ENCODE data around the gene LPIN2. TPM values are rescaled to one million over a fixed set of nuclear protein-coding genes. Genes with fewer than 3 reads are reported as not detected.

Gene LPIN2
- 100 to 1,000 TPM in 1 of 2 donors, 10 to 100 TPM in 1; 19.5 to 120 TPM for total RNA-seq

- intact Hi-C loops (cut with DNase I): loop anchor here (2.0 kb wide), 1 partner anchor 234 kb away; the partner anchor contains the start of gene MYL12A
Measured at GRCh38 chr18:3013024-3013804, at the start of gene LPIN2. LPIN2 (minus strand) TSS chr18:3013144; CDS start chr18:2960840, 52,304 bp downstream.

DNA sequence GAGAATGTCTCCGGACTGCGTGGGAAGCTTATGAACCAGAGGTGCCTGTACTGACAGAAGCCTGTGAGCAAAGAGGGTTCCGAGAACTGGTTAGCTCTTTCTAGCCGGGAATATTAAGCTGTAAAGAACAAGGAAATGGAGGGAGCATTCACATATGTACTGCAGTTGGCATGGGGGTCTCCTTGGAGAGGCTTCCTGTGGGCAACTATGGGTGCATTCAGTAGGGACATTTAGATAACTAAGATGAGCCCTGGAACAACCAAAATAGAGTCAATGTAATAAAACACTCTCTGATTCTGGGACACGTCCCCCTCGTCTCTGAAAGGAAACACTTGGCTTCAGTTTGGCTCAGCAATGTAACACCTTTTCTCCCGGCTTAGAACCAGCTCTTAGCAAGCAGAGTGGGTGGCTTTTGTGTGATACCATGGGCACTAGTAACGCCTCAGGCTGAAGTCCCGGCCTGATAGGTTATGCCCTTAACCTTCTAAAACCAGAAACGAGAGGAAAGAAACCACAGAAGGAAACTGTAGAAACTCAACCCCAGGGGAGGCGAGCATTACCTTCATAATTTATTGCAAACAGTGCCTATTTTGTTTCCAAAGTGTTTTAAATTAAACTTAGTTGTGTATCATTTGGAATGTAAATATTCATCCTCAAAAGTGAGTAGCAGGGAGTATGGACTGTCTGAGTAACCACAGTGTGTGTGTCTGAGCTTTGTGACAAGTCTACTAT is 48.8 kb upstream of the LPIN2 start:
- no peaks in the 10 kb centered on the region for H3K9me3 ChIP-seq
- WGBS: 77% methylated on average over 11 of the region's 11 CpGs
- peak overlapping the region in 1 of 2 donors; percentile 1 for H3K27ac ChIP-seq
- H3K27me3 ChIP-seq (replicated peaks; ENCODE audit: insufficient read depth): no peaks in the 10 kb centered on the region
- H3K4me1 ChIP-seq (replicated peaks): no peaks in the 10 kb centered on the region
- H3K36me3 ChIP-seq: no peaks in the 10 kb centered on the region
- DNase-seq (ENCODE audit: low spot score): no peak
- intact Hi-C loops (cut with DNase I): loop anchor here (2.0 to 10.0 kb wide), 3 partner anchors 73 to 129 kb away; no protein-coding TSS in a partner anchor
- TF ChIP-seq POLR2A (IDR thresholded peaks at IDR 0.05) (no peak), POLR2AphosphoS5 (IDR thresholded peaks at IDR 0.05) (no peak), CTCF (IDR thresholded peaks at IDR 0.05) (no peak)
- H3K4me3 ChIP-seq: no peak overlapping the region

More at GRCh38 chr18:3013024-3013804, at the start of gene LPIN2:
- no peaks in the 10 kb centered on the region for H3K36me3 ChIP-seq
- peak within 1 kb of the TSS; percentile 87 to 95 for H3K27ac ChIP-seq
- DNase-seq (ENCODE audit: low spot score): peak; percentile 95
- H3K4me1 ChIP-seq (replicated peaks): no peaks in the 10 kb centered on the region
- H3K27me3 ChIP-seq (replicated peaks; ENCODE audit: insufficient read depth): no peaks in the 10 kb centered on the region
- peak within 1 kb of the TSS; percentile 91 to 92 for H3K4me3 ChIP-seq
- TF ChIP-seq POLR2AphosphoS5 (IDR thresholded peaks at IDR 0.05): peak; percentile 76
- no peak for TF ChIP-seq CTCF (IDR thresholded peaks at IDR 0.05)
- TF ChIP-seq POLR2A (IDR thresholded peaks at IDR 0.05): peak; percentile 44
- WGBS: 2% methylated on average over 21 of the region's 78 CpGs
- H3K9me3 ChIP-seq: no peaks in the 10 kb centered on the region

- H3K4me3 ChIP-seq: no peak overlapping the region
- peak overlapping the region; percentile 1 to 5 for H3K27ac ChIP-seq
- TF ChIP-seq CTCF (IDR thresholded peaks at IDR 0.05) (no peak), POLR2AphosphoS5 (IDR thresholded peaks at IDR 0.05) (no peak), POLR2A (IDR thresholded peaks at IDR 0.05) (no peak)
- no peaks in the 10 kb centered on the region for H3K36me3 ChIP-seq
- DNase-seq (ENCODE audit: low spot score): no peak
- intact Hi-C loops (cut with DNase I): loop anchor here (5.0 to 10.0 kb wide), 2 partner anchors 74 to 114 kb away; no protein-coding TSS in a partner anchor
- no peaks in the 10 kb centered on the region for H3K4me1 ChIP-seq (replicated peaks)
- H3K27me3 ChIP-seq (replicated peaks; ENCODE audit: insufficient read depth): no peaks in the 10 kb centered on the region
- WGBS: 83% methylated on average over 15 of the region's 15 CpGs
- no peaks in the 10 kb centered on the region for H3K9me3 ChIP-seq
Measured at GRCh38 chr18:3060667-3061580, 48.0 kb upstream of the LPIN2 start.

- H3K36me3 ChIP-seq: no peaks in the 10 kb centered on the region
- no peaks in the 10 kb centered on the region for H3K4me1 ChIP-seq (replicated peaks)
- H3K27me3 ChIP-seq (replicated peaks; ENCODE audit: insufficient read depth): no peaks in the 10 kb centered on the region
- DNase-seq (ENCODE audit: low spot score): no peak
- TF ChIP-seq CTCF (IDR thresholded peaks at IDR 0.05): no peak
- no peak for TF ChIP-seq POLR2A (IDR thresholded peaks at IDR 0.05)
- no peak for TF ChIP-seq POLR2AphosphoS5 (IDR thresholded peaks at IDR 0.05)
- intact Hi-C loops (cut with DNase I): no loop called here
- H3K27ac ChIP-seq: peak overlapping the region in 1 of 2 donors; percentile 8
- no peak overlapping the region for H3K4me3 ChIP-seq
- 51% methylated on average over 3 of the region's 3 CpGs for WGBS
- no peaks in the 10 kb centered on the region for H3K9me3 ChIP-seq
Measured at GRCh38 chr18:3059272-3059671, 46.3 kb upstream of the LPIN2 start.
